ENCODE data around the gene NIM1K.

DNA sequence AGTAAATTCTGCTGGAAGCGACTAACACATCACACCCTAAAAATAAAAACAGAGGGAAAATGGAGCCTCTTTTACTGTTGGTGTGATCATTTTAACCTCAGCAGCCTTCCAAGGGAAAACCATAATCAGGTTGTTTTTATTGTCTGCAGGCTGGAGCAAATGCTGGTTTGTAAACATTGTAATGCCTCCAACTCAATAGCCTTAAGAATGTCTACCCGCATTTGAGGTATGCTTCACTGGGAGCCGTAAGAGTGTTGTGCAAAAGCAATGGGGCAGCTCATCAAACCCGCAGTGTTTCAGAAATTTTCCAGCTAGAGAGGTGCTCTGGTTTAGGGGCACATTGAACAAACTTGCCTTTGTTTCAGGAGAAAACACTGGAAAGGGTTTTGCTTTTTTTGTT lies 17.0 kb downstream of the NIM1K start:
- TF ChIP-seq CTCF (tag by site-specific recombination; IDR thresholded peaks at IDR 0.05) (no peak), HOXD13 (CRISPR knock-in tag; IDR thresholded peaks at IDR 0.05; ENCODE audit: borderline replicate concordance) (no peak), ZNF174 (tag by site-specific recombination; IDR thresholded peaks at IDR 0.05) (no peak)
